SHP77 (cell line): Measurements from ENCODE around the gene GDF7.

Experiments used
- DNase-seq, 2 experiments: peaks; one replicate each; lab custom pipeline; 2025; lab: John Stamatoyannopoulos, UW

Gene GDF7

DNA sequence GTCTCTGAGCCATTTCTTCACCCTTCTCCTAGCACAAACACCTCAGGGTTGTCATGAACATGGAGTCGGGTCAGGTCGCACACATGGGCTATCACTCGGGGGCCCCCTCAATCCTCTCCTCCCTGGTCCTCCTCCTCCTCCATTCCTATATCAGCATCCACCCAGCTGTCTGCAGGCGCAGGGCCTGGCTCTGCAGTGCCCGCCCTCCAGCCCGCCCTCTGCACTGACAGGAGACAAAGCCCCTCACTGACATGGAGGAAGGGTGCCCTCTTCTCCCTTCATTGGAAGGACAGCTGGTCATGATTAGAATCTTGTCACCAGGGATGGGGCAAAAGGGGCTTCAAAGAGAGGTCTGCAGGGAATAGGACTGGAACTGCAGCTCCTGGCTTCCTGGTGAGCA, 37.8 kb upstream of the GDF7 start:
- DNase-seq, result no peak

DNA sequence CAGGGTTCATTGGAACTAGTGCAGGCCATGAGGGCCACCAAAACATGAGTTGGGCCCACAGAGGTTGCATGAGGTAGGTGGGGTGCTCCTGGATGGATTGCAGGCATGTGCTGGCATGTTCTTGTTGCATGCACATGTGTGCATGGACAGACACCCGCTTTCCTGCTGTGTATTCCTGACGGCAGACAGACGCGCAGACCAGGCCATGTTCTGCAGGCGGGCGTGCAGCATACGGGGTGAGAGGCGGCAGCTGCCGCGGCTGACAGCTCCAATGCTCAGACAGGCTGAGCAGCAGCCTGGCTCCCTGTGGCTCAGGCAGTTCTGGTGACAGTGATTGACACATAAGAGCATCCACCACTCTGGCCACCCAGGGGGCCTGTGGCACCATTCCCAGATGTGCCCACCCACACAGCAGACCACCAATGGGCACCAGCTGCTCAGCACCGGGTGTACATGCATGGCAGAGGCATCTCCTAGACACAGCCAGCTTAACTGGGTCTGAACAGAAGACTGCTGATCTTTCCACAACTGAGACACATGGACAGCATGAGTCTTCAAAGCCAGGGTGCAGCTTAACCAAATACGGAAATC, 37.3 kb upstream of the GDF7 start:
- DNase-seq, result no peak

DNA sequence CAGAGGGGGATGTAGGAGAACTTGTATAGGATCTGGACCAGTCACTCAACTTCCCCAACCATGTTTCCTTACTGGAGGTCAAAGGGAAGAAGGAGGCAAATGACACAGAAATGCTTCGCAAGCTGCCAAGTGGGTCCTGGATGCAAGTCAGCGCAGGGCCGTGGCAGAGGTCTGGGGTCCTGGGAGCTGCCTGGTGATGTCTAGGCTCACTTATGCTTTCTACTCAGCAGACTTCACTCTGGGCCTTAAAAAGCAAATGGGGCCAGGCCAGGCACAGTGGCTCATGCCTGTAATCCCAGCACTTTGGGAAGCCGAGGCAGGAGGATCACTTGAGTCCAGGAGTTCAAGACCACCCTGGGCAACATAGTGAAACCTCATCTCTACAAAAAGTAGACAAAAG, 36.0 kb upstream of the GDF7 start:
- no peak for DNase-seq

DNA sequence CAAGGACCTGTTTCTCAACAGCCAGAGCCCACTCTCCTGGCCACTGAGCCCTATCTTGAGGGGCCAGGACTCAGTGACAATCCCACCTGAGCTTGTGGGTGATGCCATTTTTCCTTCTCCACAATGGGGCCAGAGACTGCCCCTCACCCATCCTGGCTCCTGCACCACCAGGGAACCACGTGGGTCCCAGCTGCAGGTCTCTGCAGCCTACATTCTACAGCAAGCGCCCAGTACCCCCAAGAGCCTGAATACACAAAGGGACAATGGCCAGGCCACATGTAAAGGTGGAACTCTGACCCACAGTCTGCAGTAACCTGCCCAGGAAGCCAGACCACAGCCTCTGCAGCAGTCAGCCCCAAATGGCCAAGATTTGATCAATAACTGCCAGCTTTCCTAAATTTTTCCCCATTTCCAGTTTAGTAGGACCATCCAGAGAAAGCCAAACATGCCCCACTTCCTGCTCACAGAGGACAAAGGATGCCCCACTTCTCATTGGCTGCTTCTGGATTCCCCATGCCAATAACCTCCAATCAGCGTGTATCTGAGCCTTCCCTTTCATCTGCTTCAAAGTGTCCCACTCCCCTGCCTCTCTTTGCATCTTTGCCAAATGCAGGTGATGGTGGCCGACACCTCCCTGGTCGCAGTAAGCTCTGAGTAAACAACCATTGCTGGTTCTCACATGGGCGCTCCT, 35.2 kb upstream of the GDF7 start:
- no peak for DNase-seq

DNA sequence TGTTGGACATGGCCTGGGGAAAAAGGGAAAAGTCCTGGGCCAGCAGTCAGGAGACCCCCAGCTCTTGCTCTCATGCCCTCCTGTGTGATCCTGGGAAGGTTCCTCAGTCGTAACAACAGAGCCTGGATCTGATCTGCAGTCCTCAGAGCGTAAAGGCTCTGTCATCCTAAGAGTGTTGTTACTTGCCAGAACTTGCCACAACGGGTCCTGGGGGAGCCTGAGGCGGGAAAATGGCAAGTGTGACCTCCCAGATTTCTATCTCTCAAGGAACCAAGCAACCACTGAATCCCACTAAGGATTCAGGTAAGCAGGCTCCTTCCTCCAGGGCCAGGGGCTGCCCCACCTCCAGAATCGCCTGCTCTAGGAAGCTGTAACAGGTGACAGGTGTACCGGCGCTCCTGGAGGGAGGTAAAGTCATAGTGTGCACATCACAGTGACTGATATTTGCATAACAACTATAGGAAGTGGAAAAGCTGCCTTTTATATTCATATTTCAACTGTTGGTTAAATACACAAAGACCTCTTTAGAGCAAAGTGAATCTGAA, 34.4 kb upstream of the GDF7 start:
- no peak for DNase-seq

DNA sequence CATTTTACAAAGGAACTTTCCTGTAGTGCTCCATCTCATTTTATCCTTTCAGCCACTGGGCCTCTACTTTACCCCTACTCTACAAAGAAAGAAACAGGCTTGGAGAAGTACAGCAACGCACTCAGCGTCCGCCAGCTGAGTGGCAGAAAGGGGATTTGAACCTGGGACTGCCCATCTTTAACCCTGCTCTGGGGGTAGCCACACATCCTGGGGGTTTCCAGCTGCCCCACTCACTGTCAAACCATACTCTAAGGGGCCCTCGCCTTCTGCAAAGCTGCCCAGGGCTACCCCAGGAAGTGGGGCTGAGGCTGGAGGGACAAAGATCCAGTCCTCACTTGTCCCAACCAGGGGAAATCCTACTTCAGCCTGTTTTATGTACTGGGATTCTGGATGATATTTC, 33.9 kb upstream of the GDF7 start:
- no peak for DNase-seq

DNA sequence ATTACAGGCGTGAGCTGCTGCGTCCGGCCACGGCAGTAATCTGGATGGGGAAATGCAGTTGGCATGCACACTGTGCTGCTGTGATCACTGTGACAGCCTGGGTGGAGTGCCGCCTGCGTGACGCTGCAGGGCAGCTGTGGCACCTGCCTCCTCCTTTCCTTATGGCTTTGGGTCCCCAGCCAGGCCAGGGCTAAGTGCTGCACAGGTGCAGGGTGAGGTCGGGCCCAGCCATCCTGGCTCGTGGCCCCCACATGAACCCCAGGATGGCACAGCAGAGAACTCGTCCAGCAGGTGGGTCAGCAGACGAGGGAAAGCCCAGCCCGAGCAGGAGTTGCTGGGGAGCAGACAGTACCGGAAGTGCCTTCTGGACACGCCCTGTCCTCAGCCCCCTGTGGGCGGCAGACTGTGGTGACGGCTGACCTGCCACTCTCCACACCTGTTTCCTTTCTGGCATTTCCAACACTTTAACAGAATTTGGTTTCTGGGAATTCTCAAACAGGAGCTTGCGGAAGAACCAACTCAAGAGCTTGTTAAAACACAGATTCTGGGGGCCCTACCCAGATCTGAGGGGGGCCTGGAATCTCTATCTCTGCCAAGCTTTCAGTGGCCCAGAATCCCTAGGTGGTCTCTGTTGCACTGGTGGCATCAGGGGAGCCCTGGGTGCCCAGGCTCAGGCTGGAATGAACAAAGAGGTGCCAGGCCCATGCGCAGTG, 33.0 kb upstream of the GDF7 start:
- DNase-seq, result peak; percentile 73 to 87

DNA sequence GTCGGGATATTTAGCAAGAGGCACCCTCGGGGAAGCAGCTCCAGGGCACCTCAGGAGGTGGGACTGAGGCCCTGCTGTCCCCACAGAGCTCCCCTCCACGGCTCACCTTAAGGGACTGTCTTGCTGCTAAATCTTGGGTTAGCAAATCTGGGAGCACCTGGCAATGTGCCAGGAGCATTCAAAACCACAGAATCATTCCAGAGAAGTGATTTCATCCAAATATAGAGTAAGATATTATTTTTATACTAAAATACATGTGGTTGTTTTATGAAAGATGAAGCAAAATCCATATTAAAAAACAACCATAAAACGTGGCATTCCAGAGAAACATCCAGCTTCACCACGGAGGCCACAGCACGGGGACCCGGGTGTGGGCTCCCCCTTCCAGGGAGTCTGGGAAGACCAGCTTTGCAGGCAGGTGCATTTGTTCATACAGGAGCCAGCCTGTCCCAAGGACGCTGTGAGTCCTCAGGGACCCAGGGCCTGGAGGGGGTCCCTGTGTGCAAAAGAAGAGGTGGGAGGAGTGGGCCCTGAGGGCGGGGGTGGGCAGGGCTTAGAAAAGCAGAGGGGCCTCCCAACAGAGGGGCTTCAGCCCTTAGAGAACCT, 32.3 kb upstream of the GDF7 start:
- DNase-seq, result peak; percentile 9 to 45

DNA sequence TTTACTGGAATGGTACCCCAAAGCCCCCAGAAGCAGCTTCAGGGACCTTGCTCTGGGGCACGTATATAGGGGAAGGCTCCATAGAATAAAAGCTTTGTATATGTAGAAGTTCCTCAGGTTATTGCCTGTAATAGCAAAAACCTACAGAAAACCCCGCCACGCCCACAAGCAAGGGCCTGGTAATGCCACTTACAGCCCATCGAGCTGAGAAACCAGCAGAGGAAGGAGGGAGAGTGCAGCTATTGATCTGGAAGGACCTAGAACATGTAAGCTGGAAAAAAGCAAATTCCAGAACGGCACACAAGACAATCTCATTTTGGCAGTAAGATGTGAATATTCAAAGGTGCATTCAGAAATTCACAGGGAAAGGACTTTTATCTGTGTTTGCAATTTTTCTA, 31.8 kb upstream of the GDF7 start:
- peak; percentile 31 to 52 for DNase-seq

DNA sequence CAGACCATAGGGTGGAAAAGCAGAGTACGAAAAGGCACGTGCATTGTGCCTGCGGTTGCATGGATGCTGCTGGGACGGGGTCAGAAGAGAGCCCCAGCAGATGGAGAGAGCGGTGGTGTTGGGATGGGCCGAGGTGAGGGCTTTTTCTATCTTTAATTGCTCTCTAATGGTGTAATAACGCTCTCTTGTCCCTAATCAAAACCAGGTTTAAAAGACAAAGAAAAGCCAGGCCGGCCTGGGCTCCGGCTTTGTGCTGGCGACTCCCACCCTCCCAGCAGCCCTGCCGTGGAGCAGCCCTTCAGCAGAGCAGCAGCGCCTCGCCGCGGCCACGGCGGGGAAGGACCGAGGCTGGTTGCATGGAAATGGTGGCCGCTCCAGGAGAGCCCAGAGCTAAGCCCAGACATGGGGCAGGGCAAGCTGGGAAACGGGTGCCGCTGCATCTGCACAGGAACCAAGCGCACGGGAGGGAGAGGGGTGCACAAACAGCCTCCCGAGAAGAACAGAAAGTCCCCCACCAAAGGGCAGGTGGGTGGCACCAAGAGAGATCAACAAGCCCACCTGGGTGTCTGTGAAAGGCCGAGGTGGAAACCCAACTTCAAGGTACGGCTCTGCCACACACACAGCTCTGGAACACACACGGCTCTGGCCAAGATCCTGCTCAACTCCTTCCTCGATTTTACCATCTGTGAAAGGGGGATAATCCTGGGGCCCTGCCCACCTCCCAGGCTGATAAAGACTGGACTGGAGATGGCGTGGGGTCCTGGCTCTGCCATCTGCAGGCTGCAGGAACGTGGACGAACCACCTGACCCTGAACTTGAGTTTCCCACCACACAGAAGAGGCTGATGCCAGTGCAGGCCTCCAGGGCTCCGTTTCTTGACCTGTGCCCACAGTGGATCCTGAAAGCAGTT, 31.0 kb upstream of the GDF7 start:
- peak; percentile 65 to 78 for DNase-seq

DNA sequence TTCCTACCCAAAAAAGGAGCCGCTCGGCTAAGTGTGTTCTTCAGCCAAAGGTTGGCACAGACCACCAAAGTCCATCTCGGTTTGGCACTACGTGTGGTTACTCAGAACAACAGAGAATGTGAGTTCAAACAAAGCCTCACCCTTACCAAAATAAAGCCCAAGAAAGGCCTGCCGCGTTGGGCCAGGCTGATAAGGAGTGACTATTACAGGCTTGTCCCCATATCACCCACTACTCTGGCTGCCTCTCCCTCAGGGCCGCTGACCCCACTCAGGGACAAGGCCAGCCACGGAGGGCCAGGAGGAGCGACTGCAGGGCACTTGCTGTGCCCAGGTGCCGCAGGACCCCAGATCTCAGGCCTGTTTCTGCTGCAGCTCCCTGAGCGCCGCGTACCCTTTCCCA, 29.8 kb upstream of the GDF7 start:
- no peak for DNase-seq

DNA sequence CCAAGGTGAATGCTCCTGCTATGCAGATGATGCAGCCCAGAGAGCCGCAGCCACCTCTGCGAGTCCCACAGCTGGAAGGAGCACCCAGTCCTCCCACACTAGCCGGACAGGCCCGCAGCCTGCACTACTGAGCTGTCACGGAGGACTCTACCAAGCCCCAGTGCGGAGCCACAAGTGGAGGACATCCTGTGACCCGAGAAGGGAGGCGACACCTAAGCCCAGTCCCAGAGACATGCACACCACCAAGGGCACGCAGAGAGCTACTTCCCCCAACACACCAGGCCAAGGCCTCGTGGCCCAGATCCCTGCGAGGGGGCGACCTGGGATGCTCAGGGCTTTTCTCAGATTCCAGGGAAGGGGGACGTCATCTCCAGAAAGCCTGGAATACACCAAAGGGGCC, 28.9 kb upstream of the GDF7 start:
- DNase-seq, result no peak

DNA sequence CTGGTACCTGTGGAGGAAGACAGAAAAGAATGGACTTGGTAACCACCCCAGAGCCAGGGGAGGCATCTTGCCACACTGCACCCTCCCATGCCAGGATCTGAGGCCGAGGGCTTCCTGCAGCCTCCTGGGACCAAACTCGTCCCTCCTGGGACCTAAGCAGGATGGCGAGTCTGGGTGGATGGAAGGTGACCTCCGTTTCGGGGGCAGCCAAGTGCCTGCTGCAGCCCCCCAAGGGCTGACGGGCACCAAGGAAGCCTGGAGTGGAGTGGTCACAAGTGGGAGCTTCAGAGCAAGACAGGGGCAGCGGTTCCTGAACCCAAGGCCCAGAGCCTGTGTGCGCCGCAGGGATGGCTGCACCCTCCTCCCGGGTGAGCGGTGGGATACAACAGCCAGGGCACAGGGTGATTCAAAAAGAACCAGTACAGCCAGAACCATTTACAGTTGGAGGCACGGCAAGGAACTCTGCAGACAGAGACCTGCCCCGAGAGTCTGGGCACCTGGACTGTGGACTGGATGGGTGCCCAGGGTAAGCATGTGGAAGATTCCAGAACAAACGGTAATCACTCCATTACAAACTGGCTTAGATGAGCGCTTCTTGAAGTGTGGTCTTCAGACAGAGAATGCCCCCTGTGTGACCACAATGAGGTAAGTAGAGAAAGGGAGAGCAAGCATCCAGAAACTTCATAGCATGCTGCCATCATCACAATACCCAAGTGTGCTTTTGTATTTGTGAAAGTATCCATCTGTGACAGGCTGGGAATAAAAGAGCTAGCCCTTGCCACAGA, 28.1 kb upstream of the GDF7 start:
- no peak for DNase-seq

DNA sequence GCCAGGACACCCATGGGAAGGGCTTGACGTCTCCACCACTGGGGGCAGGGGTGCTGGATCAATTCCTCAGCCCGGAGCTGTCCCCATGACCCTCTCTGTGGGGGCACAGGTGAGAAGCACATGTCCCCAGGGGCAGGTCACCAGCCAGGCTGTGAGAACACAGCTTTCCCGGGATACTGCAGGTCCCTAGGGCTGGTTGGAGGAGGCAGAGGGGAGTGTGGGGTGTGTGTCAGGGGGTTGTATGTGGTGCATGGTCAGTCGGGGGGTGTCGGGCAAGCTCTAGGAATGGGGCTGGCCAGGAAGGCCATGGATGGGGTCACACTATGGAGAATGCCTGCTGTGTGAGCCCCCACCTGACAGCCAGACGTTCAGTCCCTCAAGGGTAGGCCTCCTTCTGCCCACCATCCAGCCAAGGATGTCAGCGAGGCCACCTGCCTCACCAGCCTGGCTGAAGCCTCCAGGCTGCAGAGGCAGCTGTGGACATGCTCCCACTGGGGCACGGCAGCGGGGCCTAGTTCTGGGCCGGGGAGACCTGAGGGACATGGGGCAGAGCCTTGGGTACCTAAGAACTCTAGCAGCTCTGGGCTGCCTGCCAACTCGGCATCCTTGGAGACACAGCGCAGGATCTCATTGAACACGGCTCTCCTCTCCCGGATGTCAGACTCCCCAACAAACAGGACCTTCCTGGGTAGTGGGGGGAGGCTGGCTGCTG, 26.4 kb upstream of the GDF7 start:
- no peak for DNase-seq

DNA sequence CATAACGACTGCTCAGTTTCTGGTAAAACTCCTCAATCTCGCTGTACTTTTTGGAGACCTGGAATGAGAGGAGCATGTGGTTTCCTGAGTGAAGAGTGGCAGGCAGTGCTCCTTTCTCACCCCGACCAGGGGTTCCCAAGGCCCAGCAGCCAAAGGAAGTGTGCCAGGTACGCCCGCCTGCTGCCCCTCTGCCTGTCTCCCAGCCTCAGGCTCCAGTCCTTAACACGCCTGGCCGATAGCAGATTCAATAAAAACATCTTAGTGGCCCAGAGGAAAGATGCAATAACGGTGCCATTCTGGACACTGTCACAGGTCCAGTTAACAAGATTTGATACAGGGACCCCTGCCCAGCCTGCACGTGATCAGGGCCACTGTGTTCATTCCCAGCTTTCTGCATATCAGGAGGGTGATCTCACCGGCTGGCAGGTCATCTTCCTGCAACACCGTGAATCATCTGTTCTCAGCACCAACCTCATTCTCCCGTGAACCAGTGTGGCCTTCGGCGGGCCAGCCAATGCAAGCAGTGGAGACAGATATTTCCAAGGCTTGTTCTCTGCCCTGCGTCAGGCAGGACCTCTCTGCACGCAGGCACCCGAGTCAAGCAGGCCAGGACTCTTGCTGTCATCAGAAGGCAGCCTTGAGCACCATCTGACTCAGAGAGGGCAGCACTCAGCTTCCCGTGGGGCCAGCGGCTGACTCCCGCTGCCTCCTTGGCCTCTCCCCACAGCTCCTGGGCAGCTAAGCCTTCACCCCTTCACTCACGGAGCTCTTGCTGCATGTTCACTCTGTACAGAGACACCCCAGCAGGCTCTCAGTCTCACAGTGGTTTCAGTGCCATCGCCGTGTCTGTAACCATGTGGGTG, 25.6 kb upstream of the GDF7 start:
- no peak for DNase-seq

DNA sequence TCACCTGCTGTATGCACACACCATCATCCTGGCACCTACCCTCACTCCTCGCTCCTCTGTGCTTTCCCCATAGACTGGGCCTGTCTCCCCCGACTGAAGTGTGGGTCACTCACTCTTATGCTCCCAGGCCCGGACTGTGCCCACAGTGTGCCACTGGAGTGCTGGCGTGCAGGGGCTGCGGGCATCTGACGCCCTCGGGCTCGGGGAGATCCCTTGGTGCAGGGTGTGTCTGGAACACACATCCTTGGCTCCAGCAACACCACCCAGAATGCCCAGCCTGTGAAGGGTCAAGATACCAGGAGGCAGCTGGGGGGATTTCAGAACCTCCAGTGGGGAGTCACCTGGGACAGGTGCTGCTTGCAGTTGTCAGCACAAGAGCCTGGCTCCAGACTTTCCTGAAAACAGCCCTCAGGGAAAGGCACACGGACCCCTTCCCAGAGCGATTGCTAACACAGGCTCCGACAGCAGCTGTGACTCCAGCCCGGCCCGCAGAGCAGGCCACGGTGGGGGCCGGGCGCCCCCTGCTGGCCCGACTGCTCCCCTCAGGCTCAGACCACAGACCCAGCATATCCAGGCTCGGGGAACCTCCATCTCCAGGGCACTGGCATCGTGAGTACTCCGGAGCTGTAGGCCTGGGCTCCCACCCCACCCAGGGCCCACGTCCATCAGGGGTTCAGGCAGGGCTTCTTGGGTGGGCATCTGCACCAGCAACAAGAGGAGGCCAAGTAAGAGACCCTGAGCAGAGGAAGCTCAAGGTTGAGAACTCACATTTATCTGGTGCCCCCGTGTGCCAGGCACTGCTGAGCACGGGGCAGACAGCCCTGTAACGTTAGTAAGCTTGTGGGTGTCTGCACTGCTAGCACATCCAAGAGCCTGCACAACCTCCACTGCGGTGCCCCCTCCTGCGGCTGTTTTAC, 24.6 kb upstream of the GDF7 start:
- peak; percentile 56 to 57 for DNase-seq

DNA sequence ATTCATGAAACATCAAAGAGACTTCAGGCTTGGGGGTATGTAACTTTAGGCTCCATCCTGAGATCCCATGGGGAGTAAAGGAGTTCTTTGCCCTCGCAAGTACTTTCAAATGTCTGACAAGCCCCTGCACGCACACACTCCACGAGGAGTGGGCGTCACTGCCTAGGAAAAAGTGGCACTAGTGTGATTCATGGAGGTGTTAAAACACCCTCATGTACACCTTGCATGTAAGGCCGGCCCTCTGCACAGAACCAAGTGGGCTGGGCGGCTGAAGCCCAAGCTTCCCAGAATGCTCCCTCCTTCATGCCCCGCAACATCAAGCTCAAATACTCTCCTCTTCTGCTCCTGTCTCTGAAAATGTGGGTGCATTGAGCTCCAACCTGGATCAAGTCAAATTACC, 23.9 kb upstream of the GDF7 start:
- no peak for DNase-seq

DNA sequence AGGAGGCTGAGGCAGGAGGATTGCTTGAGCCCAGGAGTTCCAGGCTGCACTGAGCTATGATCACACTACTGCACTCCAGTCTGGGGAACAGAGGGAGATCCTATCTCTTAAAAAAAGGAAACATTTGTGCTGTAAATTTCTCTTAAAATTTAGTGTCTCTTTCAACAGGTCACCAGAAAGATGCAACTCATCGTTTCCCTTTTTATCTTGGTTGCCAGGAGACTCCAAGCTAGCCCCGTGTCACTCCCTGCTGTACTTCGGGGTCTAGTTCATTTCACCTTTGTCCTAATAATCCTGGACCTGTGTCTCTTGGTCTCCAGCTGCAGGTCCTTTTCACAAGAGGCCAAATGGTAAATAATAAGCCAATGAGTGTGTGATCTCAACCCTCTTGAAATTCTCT, 23.1 kb upstream of the GDF7 start:
- no peak for DNase-seq
